T-helper 17 cell (primary cell): Measurements from ENCODE around the gene MAEL. TPM values are rescaled to one million over a fixed set of nuclear protein-coding genes. Genes with fewer than 3 reads are reported as not detected.
"Not testable (repeated sequence)": the region's sequence is repeated elsewhere in the genome, so short reads cannot be mapped to it uniquely, and the experiment has no call there.

Experiments used
- ATAC-seq: fragments of 150-1000 bp; cut with Tn5 transposase; 2 replicates; pipeline ENCODE4 v1.10.0; 2021; ENCODE audit warnings: mild to moderate bottlenecking, moderate library complexity
- DNase-seq, 3 donors: peaks; one replicate each; pipeline versions ENCODE4 v3.0.0 to v3.0.0-alpha.2; 2020 to 2021
- H3K9me3 ChIP-seq: one replicate; pipeline ENCODE4 v1.7.0; 2013; ENCODE audit warnings: low read length, mild to moderate bottlenecking; ENCODE audit not compliant: control insufficient read depth, poor library complexity, severe bottlenecking
- H3K27ac Mint-ChIP-seq: one replicate; pipeline ENCODE4 v1.8.0; 2022; ENCODE audit warnings: mild to moderate bottlenecking, moderate library complexity, mixed read lengths
- H3K27me3 Mint-ChIP-seq: one replicate; pipeline ENCODE4 v1.8.0; 2022; ENCODE audit warnings: mixed read lengths
- H3K36me3 Mint-ChIP-seq: one replicate; pipeline ENCODE4 v1.8.0; 2022; ENCODE audit warnings: low read depth, mixed read lengths
- H3K4me1 Mint-ChIP-seq: one replicate; pipeline ENCODE4 v1.8.0; 2022; ENCODE audit warnings: mild to moderate bottlenecking, mixed read lengths
- H3K4me3 Mint-ChIP-seq: one replicate; pipeline ENCODE4 v1.8.0; 2022; ENCODE audit warnings: mild to moderate bottlenecking, moderate library complexity, mixed read lengths
- total RNA-seq, 4 donors: library from RNA in 2 of 4; stranded (reverse) in 2 of 4; gene quantifications; one replicate each; pipeline ENCODE4 v1.2.3 and lab custom pipeline; 2022 to 2026

MAEL gene
- total RNA-seq, 2 donors from 2014 or later, result not detected

GRCh38 chr1:167000546-167000945 is 11.5 kb downstream of the MAEL start:
- no peaks in the 10 kb centered on the region for H3K4me1 Mint-ChIP-seq

GRCh38 chr1:167002354-167002753 is 13.3 kb downstream of the MAEL start:
- no peaks in the 10 kb centered on the region for H3K9me3 ChIP-seq
- no peak for ATAC-seq
- DNase-seq, result no peak
- Mint-ChIP-seq H3K4me1 (no peaks in the 10 kb centered on the region), H3K36me3 (no peaks in the 10 kb centered on the region), H3K27ac (no peak overlapping the region), H3K4me3 (no peak overlapping the region), H3K27me3 (peaks cover 34% of the 10 kb centered on the region)

More at GRCh38 chr1:167000546-167000945, 11.5 kb downstream of the MAEL start:
- ATAC-seq, result no peak
- no peak for DNase-seq
- H3K27ac Mint-ChIP-seq, result no peak overlapping the region
- H3K9me3 ChIP-seq, result no peaks in the 10 kb centered on the region
- no peaks in the 10 kb centered on the region for H3K36me3 Mint-ChIP-seq
- H3K4me3 Mint-ChIP-seq, result no peak overlapping the region
- H3K27me3 Mint-ChIP-seq, result peaks cover 46% of the 10 kb centered on the region

DNA sequence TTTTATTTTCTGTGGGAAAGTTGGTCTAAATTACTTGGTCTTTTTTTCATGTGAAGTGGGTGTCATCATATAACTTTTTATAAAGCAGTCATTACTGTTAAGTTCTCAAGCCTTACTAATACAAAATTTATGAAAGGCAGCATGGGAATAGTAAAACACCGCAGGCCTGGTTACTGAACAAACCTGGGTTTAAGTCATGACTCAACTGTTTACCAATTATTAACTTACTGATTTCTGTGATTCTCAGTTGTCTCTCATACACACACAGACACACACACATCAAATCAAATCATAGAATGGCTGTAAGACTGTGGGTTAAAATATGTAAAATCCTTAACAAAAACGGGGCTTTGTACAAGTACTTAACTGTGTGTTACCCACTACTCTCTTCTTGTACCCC is 14.6 kb downstream of the MAEL start:
- ATAC-seq, result no peak
- H3K27me3 Mint-ChIP-seq, result peaks cover 29% of the 10 kb centered on the region

DNA sequence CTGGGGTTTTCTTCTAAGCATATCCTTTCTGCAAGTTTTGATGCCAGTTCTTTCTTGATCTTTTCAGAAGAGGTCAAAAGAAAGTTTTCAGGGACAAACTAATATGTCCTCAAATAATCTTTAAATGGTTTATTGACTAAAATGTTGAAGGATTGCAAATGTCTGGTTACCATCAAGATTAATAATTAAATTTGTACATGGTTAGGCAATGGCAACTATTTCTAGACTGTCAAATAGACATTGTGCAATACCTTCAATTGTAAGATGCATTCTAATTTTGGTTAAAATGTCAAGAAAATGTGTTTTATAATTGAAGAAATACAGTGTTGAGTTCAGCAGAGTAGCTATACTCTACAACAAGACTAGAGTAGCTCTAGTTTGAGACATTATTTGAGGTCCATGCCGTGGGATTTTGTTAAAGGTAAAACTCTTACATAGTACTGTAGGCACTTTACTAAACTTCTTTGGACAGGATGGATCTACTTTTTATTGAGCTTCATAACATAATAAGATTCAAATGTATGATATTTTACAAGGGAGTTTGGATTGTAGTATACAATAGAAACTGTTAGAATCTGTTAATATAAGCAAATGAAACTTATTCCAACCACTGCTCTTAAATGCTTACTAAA is 22.6 kb downstream of the MAEL start:
- Mint-ChIP-seq H3K36me3 (peaks cover 7% of the 10 kb centered on the region), H3K4me1 (no peaks in the 10 kb centered on the region), H3K27me3 (peaks cover 64% of the 10 kb centered on the region), H3K4me3 (no peak overlapping the region), H3K27ac (no peak overlapping the region)
- peaks cover 2% of the 10 kb centered on the region for H3K9me3 ChIP-seq
- no peak for DNase-seq
- ATAC-seq, result no peak

More for the DNA sequence above, 14.6 kb downstream of the MAEL start:
- no peak overlapping the region for H3K4me3 Mint-ChIP-seq
- H3K9me3 ChIP-seq, result no peaks in the 10 kb centered on the region
- H3K4me1 Mint-ChIP-seq, result no peaks in the 10 kb centered on the region
- DNase-seq, result no peak
- H3K36me3 Mint-ChIP-seq, result no peaks in the 10 kb centered on the region
- no peak overlapping the region for H3K27ac Mint-ChIP-seq

GRCh38 chr1:167012570-167012969 is 23.5 kb downstream of the MAEL start:
- ATAC-seq (no peak), DNase-seq (no peak)
- H3K9me3 ChIP-seq, result peaks cover 2% of the 10 kb centered on the region
- Mint-ChIP-seq H3K27me3 (peaks cover 60% of the 10 kb centered on the region), H3K36me3 (peaks cover 7% of the 10 kb centered on the region), H3K4me3 (no peak overlapping the region), H3K27ac (no peak overlapping the region), H3K4me1 (no peaks in the 10 kb centered on the region)

DNA sequence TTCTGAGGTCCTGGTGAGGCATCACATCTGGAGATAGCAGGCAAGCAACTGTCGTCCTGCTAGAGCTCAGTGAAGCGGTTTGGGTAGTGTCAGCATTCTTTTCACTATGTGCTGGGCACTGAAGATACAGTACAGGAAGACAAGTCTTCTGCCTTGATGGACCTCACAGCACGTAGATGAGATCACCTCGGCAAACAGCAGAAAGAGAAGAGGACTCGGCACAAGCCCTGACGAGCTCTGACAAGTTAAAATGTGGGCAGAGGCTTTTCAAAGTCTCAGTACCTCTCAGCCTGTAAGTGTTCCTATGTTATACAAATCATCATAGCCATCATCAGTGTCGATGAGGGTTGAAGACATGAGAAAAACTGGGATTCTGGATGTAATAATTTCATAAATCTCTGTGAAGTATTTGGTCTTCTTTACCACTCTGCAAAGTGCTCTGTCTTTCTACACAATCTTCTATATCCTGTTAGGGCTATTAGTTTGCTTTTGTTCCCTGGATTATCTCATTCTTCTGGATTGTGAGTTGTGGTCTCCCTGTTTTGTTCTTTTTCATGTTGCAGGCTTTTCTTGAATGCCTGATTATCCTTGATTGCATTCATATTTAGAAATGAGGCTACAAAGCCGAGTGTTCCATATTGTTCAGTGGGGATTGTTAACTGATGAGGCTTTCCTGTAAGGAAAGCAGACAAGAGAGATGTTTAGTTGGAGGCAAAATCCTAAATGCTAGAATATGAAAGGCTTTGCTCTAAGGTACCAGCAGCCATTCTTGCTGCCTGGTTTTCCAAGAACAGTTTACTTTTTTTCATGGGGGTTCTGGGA is 24.2 kb downstream of the MAEL start:
- DNase-seq (no peak), ATAC-seq (no peak)
- peaks cover 2% of the 10 kb centered on the region for H3K9me3 ChIP-seq
- no peaks in the 10 kb centered on the region for H3K4me1 Mint-ChIP-seq
- H3K27ac Mint-ChIP-seq, result no peak overlapping the region
- H3K36me3 Mint-ChIP-seq, result peaks cover 7% of the 10 kb centered on the region
- H3K4me3 Mint-ChIP-seq, result no peak overlapping the region
- H3K27me3 Mint-ChIP-seq, result peaks cover 59% of the 10 kb centered on the region

DNA sequence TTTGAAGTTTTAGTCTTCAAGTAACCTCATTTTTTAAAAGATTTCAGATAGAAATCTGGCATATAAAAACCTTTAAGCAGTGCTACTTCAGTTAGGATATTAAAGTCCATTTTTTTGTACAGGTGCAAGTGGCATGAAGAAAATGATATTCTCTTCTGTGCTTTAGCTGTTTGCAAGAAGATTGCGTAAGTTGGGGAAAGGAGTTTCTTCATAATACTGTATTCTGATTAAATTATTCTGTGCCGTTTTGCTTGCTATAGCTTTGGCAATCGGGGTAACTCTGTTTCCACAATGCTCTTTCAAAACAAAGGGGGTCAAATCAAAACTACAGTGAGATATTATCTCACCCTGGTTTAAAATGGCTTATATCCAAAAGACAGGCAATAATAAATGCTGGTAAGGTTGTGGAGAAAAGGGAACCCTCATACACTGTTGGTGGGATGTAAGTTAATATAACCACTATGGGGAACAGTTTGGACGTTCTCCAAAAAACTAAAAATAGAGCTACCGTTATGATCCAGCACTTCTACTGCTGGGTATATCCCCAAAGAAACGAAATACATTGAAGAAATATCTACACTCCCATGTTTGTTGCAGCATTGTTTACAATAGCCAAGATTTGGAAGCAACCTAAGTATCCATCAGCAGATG is 27.1 kb downstream of the MAEL start:
- peaks cover 6% of the 10 kb centered on the region for H3K36me3 Mint-ChIP-seq

DNA sequence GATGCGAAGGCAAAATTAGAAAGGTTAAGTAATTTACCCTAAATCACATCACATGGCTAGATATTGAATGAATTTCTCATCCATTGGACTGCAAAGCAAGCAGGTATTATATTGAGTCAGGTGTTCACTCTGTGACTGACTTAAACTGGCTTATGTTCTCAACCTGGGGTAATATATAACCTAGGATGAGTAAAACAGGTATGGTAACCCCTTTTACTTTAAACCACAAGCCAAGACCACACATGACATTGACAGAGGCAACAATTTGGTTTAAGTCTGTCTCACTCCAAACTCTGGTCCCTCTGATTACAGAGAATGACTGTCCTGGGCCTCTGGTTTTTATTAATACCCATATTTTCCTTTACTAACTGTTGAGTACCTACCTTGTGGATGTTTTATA is 33.3 kb downstream of the MAEL start:
- H3K27ac Mint-ChIP-seq, result no peak overlapping the region
- no peaks in the 10 kb centered on the region for H3K4me1 Mint-ChIP-seq
- H3K9me3 ChIP-seq, result no peaks in the 10 kb centered on the region
- DNase-seq (no peak), ATAC-seq (no peak)
- H3K4me3 Mint-ChIP-seq, result no peak overlapping the region
- H3K36me3 Mint-ChIP-seq, result peaks cover 4% of the 10 kb centered on the region
- peaks cover 50% of the 10 kb centered on the region for H3K27me3 Mint-ChIP-seq

More for the DNA sequence above, 27.1 kb downstream of the MAEL start:
- Mint-ChIP-seq H3K27me3 (peaks cover 40% of the 10 kb centered on the region), H3K27ac (no peak overlapping the region), H3K4me3 (no peak overlapping the region), H3K4me1 (no peaks in the 10 kb centered on the region)
- DNase-seq (no peak), ATAC-seq (no peak)
- peaks cover 2% of the 10 kb centered on the region for H3K9me3 ChIP-seq

DNA sequence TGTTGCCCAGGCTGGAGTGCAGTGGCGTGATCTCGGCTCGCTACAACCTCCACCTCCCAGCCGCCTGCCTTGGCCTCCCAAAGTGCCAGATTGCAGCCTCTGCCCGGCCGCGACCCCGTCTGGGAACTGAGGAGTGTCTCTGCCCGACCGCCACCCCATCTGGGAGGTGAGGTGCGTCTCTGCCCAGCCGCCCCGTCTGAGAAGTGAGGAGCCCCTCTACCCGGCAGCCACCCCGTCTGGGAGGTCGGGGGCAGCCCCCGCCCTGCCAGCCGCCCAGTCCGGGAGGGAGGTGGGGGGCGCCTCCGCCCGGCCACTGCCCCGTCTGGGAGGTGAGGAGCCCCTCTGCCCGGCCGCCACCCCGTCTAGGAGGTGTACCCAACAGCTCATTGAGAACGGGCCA is 40.5 kb downstream of the MAEL start:
- peaks cover 40% of the 10 kb centered on the region for H3K27me3 Mint-ChIP-seq
- not testable (repeated sequence) for H3K4me1 Mint-ChIP-seq, H3K27ac Mint-ChIP-seq, ATAC-seq, H3K4me3 Mint-ChIP-seq, H3K9me3 ChIP-seq, DNase-seq, H3K36me3 Mint-ChIP-seq

- Mint-ChIP-seq H3K36me3 (no peaks in the 10 kb centered on the region), H3K4me1 (no peaks in the 10 kb centered on the region), H3K4me3 (no peak overlapping the region), H3K27ac (no peak overlapping the region), H3K27me3 (no peaks in the 10 kb centered on the region)
- no peak for ATAC-seq
- H3K9me3 ChIP-seq, result no peaks in the 10 kb centered on the region
- no peak for DNase-seq
Measured at GRCh38 chr1:167033646-167034045, 44.6 kb downstream of the MAEL start.

DNA sequence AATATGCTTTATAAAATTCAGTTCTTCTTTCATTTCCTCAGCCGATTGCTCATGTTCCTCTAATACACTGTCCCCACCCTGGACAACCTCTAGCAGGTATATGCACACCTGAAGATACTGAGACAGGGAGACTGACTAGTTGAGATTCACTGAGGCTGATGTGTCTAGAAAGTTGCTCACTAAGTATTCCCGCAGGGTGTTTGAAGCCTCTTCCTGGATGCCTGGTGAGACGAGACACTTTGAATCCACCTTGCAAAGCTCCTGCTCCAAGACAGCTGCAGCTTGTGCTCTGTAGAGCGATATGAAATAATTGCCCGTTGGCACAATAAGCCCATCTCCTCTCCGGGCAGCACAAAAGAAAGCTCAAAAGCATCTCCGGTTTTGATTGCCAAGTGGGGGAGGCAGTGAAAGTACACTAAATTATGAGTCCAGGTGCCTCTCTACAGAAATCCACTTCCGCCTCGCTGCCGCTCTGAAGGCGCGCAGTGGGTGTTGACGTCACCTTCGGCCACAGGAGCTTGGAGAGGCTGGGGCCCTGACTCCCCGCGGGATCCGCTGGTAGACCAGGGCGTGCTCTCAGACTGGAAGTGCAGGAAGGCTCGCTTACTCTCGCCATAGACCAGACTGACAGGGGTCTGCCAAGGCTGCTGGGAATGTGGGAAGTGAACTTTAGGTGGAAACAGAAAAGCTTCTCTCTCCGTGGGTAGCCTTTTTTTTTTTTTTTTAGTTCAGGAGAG is 54.8 kb downstream of the MAEL start:
- ATAC-seq (peak; percentile 97), DNase-seq (peak; percentile 25 to 41 (median 33))
- Mint-ChIP-seq H3K27ac (peak overlapping the region; percentile 75), H3K4me3 (peak overlapping the region; percentile 85), H3K27me3 (peaks cover 39% of the 10 kb centered on the region), H3K36me3 (peaks cover 3% of the 10 kb centered on the region), H3K4me1 (peaks cover 14% of the 10 kb centered on the region)
- H3K9me3 ChIP-seq, result no peaks in the 10 kb centered on the region

DNA sequence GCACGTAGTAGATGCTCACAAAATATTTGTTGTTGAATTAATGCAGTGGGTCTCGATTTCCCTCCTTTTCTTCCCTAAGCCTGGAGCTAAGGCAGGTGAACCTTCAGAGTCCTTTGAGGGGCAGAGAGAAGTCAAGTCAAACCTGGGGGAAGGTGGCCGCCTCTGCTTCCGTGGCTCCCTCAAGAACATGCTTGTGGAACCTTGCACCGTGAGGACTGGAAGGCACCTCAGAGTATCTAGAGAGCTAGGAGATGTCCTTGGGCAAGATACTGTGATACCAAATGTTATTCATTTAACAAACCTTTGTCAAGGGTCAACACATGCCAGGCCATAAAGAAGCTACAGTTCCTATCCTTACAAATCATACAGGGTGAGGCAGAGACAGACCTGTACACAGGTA is 62.8 kb downstream of the MAEL start:
- Mint-ChIP-seq H3K4me1 (peaks cover 3% of the 10 kb centered on the region), H3K36me3 (no peaks in the 10 kb centered on the region), H3K4me3 (no peak overlapping the region), H3K27me3 (peaks cover 6% of the 10 kb centered on the region), H3K27ac (peak overlapping the region; percentile 32)
- ATAC-seq (no peak), DNase-seq (no peak)
- no peaks in the 10 kb centered on the region for H3K9me3 ChIP-seq

GRCh38 chr1:167052389-167052788 is 63.3 kb downstream of the MAEL start:
- Mint-ChIP-seq H3K4me1 (peaks cover 3% of the 10 kb centered on the region), H3K4me3 (no peak overlapping the region), H3K27me3 (peaks cover 4% of the 10 kb centered on the region), H3K36me3 (no peaks in the 10 kb centered on the region), H3K27ac (peak overlapping the region; percentile 32)
- no peak for DNase-seq
- no peak for ATAC-seq
- no peaks in the 10 kb centered on the region for H3K9me3 ChIP-seq
